Peyer's patch (tissue), 4 donors: ENCODE measurements around the gene PRCD.

Experiments
- CTCF ChIP-seq, 6 experiments: fragments of 450-650 bp in 4 of 6; fragments of 200-600 bp in 2 of 6; sonication (generic) in 1 of 6; IDR thresholded peaks; one replicate each; pipeline ENCODE4 v1.5.1; 2017 to 2019; ENCODE audit warnings: antibody characterized with exemption in 6 of 6, mild to moderate bottlenecking in 3 of 6, moderate library complexity in 1 of 6
- POLR2A ChIP-seq, 2 donors: fragments of 450-650 bp; IDR thresholded peaks; one replicate each; pipeline ENCODE4 v1.5.1; 2017; ENCODE audit warnings: antibody characterized with exemption in 2 of 2, mild to moderate bottlenecking in 2 of 2, moderate library complexity in 2 of 2

DNA sequence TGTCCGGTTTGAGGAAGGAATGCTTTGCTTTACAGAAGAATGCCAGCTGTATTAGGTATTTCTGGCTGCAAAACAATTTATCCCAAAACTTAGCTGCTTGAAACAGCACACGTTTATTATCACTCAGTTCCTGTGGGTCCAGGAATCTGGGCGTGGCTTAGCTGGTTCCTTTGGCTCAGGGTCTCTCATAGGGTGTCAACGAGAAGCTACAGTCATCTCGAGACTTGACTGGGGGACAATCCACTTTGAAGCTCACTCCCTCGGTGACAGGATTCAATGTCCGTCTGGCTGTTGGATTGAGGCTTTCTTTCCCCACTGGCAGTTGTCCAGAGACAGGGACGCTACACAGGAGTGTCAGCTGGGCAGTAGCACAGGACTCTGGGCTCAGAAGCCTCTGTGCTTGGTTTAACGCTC, 29.0 kb upstream of the PRCD start:
- TF ChIP-seq CTCF (IDR thresholded peaks at IDR 0.05) (no peak), POLR2A (IDR thresholded peaks at IDR 0.05) (no peak)
